ENCODE results near the gene ASCL1.

The ASCL1 gene

DNA sequence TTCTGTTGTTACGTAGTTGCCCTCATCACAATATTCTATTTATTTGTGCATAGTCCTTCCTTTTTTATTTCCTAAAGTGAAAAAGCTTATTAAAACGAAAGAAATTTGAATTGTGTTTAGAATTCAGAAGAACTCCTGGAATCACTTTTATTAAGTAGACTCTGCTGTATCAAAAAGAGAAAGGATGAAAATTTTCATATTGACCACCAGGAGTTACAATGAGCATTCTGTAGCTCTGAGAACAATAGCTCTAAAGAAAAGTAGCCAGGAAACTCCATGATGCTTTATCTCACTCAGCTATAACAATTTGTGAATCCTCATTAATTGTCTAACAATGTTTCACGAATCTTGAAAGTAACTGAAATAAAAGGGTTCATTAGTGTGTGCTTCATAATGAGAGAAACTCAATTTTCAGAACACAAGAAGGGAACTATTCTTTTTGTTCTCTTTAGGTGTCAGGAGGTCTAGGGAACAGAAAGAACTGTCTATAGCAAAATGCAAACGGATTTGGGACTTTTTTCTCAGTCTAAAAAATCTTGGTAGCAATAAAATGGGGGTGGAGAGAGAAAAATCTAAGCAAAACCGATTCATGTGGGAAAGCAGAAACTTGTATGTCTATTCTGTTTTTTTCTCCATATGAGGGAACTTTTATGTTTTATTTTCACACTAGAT lies 19.3 kb downstream of the ASCL1 start:
- DNase-seq (ENCODE audit: extremely low read depth in 1 of 2, low read depth in 1 of 2), result no peak

GRCh38 chr12:102977945-102978706 lies 20.7 kb downstream of the ASCL1 start:
- DNase-seq (ENCODE audit: extremely low read depth in 1 of 2, low read depth in 1 of 2), result no peak

GRCh38 chr12:102980350-102980749 lies 22.9 kb downstream of the ASCL1 start:
- DNase-seq (ENCODE audit: extremely low read depth in 1 of 2, low read depth in 1 of 2), result no peak

DNA sequence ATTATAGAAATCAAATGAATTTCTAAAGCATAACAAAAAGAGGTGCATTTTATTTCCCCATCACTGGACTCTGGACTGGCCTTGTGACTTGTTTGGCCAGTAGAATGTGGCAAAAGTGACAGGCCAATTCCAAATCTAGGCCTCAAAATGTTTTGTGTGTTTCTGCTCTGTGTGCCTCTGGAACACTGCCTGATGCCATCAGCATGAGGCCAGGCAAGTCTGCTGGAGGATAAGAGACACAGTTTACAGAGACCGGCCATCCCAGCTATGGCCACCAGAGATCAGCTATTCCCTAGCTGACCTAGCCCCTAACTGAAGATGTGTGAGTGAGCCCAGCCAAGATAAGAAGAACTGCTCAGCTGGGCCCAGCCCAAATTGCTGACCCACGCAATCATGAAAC lies 32.9 kb downstream of the ASCL1 start:
- DNase-seq (ENCODE audit: extremely low read depth in 1 of 2, low read depth in 1 of 2), result no peak

GRCh38 chr12:102992297-102992696 lies 34.8 kb downstream of the ASCL1 start:
- DNase-seq (ENCODE audit: extremely low read depth in 1 of 2, low read depth in 1 of 2), result no peak

- no peak for DNase-seq (ENCODE audit: extremely low read depth in 1 of 2, low read depth in 1 of 2)
These were observed 35.2 kb downstream of the ASCL1 start for GRCh38 chr12:102992720-102993119.

DNA sequence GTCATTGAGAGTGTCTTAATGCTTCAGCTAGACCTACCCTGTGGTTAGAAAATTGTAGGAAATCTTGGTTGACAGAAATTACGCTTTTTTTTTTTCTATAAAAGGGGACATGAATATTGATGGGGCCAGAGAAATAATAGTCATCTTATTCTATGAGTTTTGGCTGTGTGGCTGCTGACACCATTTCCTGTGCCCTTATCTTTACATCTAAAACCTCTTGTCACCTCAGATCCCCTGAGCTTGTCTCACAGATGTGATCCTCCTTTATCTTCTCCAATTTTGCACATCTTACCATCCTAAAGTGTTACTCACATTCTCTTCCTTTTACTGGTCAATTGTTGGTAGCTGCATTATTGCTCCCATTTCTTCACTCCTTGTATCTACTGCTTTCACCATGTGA lies 36.1 kb downstream of the ASCL1 start:
- no peak for DNase-seq (ENCODE audit: extremely low read depth in 1 of 2, low read depth in 1 of 2)

DNA sequence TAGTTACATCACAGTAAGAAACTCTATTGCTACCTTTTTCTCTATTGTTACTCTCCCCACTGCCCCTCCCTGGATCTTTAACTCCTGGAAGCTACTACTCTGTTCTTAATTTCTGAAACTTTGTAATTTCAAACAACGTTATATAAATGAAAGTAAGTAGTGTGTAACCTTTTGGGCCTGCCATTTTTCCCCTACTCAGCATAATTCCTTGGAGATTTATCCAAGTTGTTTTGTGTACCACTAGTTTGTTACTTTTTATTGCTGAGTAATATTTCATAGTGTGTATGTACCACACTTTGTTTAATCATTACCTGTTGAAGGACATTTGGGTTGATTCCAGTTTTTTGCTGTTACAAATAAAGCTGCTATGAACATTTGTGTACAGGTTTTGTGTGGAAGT lies 37.9 kb downstream of the ASCL1 start:
- no peak for DNase-seq (ENCODE audit: extremely low read depth in 1 of 2, low read depth in 1 of 2)

Measured in activated CD8-positive, alpha-beta memory T cell treated with anti-CD3 and anti-CD28 coated beads for 1 hour (primary cell).